HEK293T (cell line): ENCODE measurements around the gene PYCR2.
"Not testable (repeated sequence)": the region's sequence is repeated elsewhere in the genome, so short reads cannot be mapped to it uniquely, and the experiment has no call there.

Source experiments
- CTCF ChIA-PET: fragments of 350-600 bp; formaldehyde crosslinking; extraction: SDS; loops from one replicate; lab custom pipeline; 2021; ENCODE audit warnings: antibody characterized with exemption, inconsistent platforms; lab: Yijun Ruan, JAX
- POLR2A ChIA-PET: fragments of 350-600 bp; formaldehyde crosslinking; extraction: SDS; loops from one replicate; lab custom pipeline; 2020; ENCODE audit warnings: antibody characterized with exemption, inconsistent platforms; lab: Yijun Ruan, JAX
- DNase-seq: peaks from one replicate; pipeline ENCODE4 v3.0.0; 2012; ENCODE audit warnings: mixed read lengths; ENCODE audit errors: extremely low spot score
- ARNT ChIP-seq: fragments of 450-650 bp; IDR thresholded peaks from 2 replicates; pipeline ENCODE4 v1.6.1; 2017; ENCODE audit warnings: mild to moderate bottlenecking
- BHLHE40 ChIP-seq: fragments of 450-650 bp; IDR thresholded peaks from 2 replicates; pipeline ENCODE4 v1.6.1; 2016; ENCODE audit warnings: mild to moderate bottlenecking, moderate library complexity, borderline replicate concordance
- CTBP1 ChIP-seq: fragments of 450-650 bp; IDR thresholded peaks from 2 replicates; pipeline ENCODE4 v1.6.1; 2016; ENCODE audit warnings: borderline replicate concordance
- ELF4 ChIP-seq: fragments of 450-650 bp; IDR thresholded peaks from 2 replicates; pipeline ENCODE4 v1.6.1; 2017; ENCODE audit warnings: antibody characterized with exemption
- FOXA1 ChIP-seq: fragments of 450-650 bp; IDR thresholded peaks from 2 replicates; pipeline ENCODE4 v1.6.1; 2016; ENCODE audit warnings: mild to moderate bottlenecking
- FOXK2 ChIP-seq: fragments of 450-650 bp; IDR thresholded peaks from 2 replicates; pipeline ENCODE4 v1.6.1; 2016; ENCODE audit warnings: mild to moderate bottlenecking
- FOXM1 ChIP-seq: fragments of 450-650 bp; IDR thresholded peaks from 2 replicates; pipeline ENCODE4 v1.6.1; 2017; ENCODE audit warnings: mild to moderate bottlenecking, borderline replicate concordance
- HDGF ChIP-seq: fragments of 450-650 bp; IDR thresholded peaks from 2 replicates; pipeline ENCODE4 v1.6.1; 2017; ENCODE audit warnings: antibody characterized with exemption, borderline replicate concordance
- L3MBTL2 ChIP-seq: fragments of 450-650 bp; conservative IDR thresholded peaks from 2 replicates; pipeline ENCODE4 v1.6.1; 2016; ENCODE audit warnings: mild to moderate bottlenecking
- LEF1 ChIP-seq: fragments of 450-650 bp; IDR thresholded peaks from 2 replicates; pipeline ENCODE4 v1.6.1; 2017; ENCODE audit warnings: mild to moderate bottlenecking, borderline replicate concordance
- NFRKB ChIP-seq: fragments of 450-650 bp; IDR thresholded peaks from 2 replicates; pipeline ENCODE4 v1.6.1; 2016; ENCODE audit warnings: mild to moderate bottlenecking, moderate library complexity
- PKNOX1 ChIP-seq: fragments of 450-650 bp; IDR thresholded peaks from 2 replicates; pipeline ENCODE4 v1.6.1; 2016
- SP1 ChIP-seq: fragments of 450-650 bp; IDR thresholded peaks from 2 replicates; pipeline ENCODE4 v1.6.1; 2017
- SUZ12 ChIP-seq: fragments of 450-650 bp; IDR thresholded peaks from 2 replicates; pipeline ENCODE4 v1.6.1; 2016; ENCODE audit warnings: mild to moderate bottlenecking
- TARDBP ChIP-seq: fragments of 450-650 bp; IDR thresholded peaks from 2 replicates; pipeline ENCODE4 v1.6.1; 2016
- ZNF384 ChIP-seq: fragments of 450-650 bp; IDR thresholded peaks from 2 replicates; pipeline ENCODE4 v1.6.1; 2016

PYCR2 gene

DNA sequence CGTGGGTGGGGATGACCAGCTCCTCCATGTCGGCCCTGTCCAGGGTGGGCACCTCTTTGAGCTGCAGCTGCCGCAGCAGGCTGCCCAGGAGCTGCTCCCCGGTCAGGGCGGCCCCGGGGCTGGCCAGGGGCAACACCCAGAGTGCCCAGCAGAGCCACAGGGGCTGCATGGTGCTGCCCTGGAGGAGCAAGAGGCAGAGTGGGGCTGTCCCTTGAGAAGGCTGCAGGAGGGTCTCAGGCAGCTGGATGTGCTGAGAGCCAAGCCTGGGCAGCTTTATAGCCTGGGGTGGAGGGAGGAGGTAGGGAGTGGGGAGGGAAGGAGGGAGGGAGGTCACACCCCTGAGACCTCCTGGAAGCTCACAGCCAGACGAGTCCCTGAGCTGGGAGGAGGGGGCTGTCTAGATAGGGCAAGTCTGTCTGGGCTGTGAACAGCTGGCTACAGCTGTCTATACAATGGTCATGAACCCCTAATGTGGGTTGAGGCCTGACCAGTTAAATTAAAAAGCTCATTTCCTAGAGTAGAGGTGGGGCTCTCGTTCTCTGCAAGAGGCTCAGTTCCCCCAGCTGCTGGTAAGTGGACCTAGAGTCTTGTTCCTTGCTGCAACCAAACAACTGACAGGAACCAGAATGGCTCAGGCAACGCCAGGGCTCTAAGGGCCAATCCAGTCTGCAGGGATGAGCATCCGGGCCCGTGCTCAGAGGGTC is 35.0 kb downstream of the PYCR2 start, which contains the start of gene LEFTY1:
TSS of gene LEFTY1 (minus strand) at position 249 of the 704 bp plus-strand sequence. CDS start at position 169, 80 bp downstream.
- ChIA-PET POLR2A (interaction anchor here (0.5 to 1.3 kb wide), 5 partner anchors 8 to 126 kb away, joined by 3 to 5 read pairs (median 3); partner anchors contain the start of genes PYCR2 and SRP9), CTCF (interaction anchor here (0.6 to 1.0 kb wide), 3 partner anchors 11 to 414 kb away, joined by 3 read pairs; no protein-coding TSS in a partner anchor)
- no peak for DNase-seq
- no peak for TF ChIP-seq PKNOX1
- TF ChIP-seq L3MBTL2: no peak
- TF ChIP-seq FOXA1: no peak
- no peak for TF ChIP-seq ELF4
- no peak for TF ChIP-seq SP1
- TF ChIP-seq ARNT: no peak
- TF ChIP-seq BHLHE40: no peak
- TF ChIP-seq FOXK2: no peak

DNA sequence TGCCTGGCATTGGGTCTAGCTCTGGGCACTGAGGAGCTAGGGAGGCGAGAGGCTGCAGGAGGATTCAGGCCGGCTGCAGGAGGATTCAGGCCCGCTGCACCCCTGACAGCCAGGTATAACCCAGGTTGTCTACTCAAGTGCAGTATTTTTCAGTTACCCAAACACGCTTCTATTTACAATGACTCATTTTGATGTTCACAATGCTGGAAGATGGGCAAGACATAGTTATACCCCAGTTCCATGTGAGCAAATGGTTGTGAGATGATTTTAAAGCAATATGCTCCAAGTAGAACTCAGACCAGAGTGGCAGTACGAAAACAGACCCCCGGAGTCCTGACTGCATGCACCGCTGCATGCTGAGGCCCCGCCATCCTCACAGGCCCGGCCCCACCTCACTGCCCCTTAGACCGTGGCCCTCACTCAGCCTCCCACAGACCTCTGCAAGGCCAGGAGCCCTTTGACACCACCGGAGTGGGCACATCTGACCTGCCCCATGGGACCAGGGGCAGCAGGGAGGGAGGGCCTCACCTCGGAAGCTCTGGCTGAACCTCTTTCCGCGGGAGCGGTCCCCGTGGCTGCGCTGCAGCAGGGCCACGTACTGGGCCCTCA is 35.7 kb downstream of the PYCR2 start:
- no peak for TF ChIP-seq ELF4
- TF ChIP-seq SUZ12: no peak
- no peak for TF ChIP-seq HDGF
- no peak for TF ChIP-seq FOXK2
- no peak for TF ChIP-seq LEF1
- TF ChIP-seq ZNF384: no peak
- no peak for TF ChIP-seq CTBP1
- no peak for TF ChIP-seq TARDBP
- no peak for TF ChIP-seq PKNOX1
- CTCF ChIA-PET: interaction anchor here (1.0 kb wide), 1 partner anchor 10 kb away, joined by 3 read pairs; no protein-coding TSS in a partner anchor

GRCh38 chr1:225887554-225888288 is 36.3 kb downstream of the PYCR2 start:
- DNase-seq, CTCF ChIA-PET: not testable (repeated sequence)
- POLR2A ChIA-PET: interaction anchor here (1.5 kb wide), 1 partner anchor 36 kb away, joined by 3 read pairs; the partner anchor contains the start of gene PYCR2

More for the DNA sequence above, 35.7 kb downstream of the PYCR2 start:
- DNase-seq: no peak
- POLR2A ChIA-PET: interaction anchor here (1.3 kb wide), 1 partner anchor 110 kb away, joined by 4 read pairs; the partner anchor contains the start of gene SRP9

GRCh38 chr1:225887030-225887314 is 37.1 kb downstream of the PYCR2 start:
- CTCF ChIA-PET: no interaction called here
- no peak for DNase-seq

DNA sequence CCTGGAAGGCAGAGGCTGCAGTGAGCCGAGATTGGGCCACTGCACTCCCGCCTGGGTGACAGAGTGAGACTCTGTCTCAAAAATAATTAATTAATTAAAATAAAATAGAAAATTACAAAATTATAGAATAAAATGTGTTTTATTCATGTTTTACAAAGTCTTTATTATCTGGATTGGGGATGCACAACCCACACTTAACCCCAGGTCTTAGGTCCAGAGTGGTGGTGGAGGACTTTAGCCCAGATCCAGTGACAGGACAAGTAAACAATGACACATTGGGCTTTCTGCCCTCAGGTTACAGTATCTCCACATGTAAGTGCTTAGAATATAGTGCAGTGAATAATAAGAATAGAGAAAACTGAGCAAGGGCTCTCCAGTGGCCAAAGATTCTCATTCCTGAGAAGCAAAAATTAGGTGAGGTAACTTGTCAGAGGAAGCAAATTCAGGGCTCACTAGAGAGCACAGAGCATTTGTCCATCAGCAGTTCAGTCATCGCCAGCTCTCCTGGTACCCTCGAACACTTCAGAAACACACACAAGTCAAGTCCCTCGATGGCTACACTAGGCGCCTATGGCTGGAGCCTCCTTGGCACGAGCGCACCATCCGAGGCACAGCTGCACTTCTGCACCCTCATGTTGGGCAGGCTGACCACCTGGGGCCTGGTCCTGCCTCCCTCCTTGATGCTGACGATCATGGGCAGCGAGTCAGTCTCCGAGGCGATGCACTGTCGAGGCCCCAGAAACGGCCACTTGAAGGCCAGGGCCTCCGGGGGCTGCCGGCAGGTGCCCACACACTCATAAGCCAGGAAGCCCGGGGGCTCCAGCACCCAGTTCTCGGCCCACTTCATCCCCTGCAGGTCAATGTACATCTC is 37.7 kb downstream of the PYCR2 start:
- ChIA-PET CTCF (no interaction called here), POLR2A (interaction anchor here (1.5 kb wide), 1 partner anchor 38 kb away, joined by 3 read pairs; the partner anchor contains the start of gene PYCR2)
- TF ChIP-seq PKNOX1: no peak
- no peak for TF ChIP-seq HDGF
- no peak for TF ChIP-seq BHLHE40
- no peak for TF ChIP-seq LEF1
- TF ChIP-seq ARNT: no peak
- TF ChIP-seq CTBP1: no peak
- TF ChIP-seq TARDBP: no peak
- TF ChIP-seq SP1: no peak
- no peak for TF ChIP-seq FOXK2
- TF ChIP-seq ZNF384: no peak
- no peak for TF ChIP-seq SUZ12
- no peak for TF ChIP-seq ELF4
- no peak for TF ChIP-seq FOXA1
- TF ChIP-seq NFRKB: no peak
- no peak for TF ChIP-seq FOXM1

More at GRCh38 chr1:225887030-225887314, 37.1 kb downstream of the PYCR2 start:
- POLR2A ChIA-PET: interaction anchor here (1.5 kb wide), 1 partner anchor 37 kb away, joined by 3 read pairs; the partner anchor contains the start of gene PYCR2
- TF ChIP-seq FOXA1 (no peak), SUZ12 (no peak), CTBP1 (no peak), BHLHE40 (no peak), FOXM1 (no peak), ZNF384 (no peak), PKNOX1 (no peak), FOXK2 (no peak), HDGF (no peak), TARDBP (no peak), ELF4 (no peak), ARNT (no peak), L3MBTL2 (no peak), LEF1 (no peak), NFRKB (no peak)

More for the DNA sequence above, 37.7 kb downstream of the PYCR2 start:
- DNase-seq: no peak
